ENCODE results near the gene GNB4.

GNB4 gene

DNA sequence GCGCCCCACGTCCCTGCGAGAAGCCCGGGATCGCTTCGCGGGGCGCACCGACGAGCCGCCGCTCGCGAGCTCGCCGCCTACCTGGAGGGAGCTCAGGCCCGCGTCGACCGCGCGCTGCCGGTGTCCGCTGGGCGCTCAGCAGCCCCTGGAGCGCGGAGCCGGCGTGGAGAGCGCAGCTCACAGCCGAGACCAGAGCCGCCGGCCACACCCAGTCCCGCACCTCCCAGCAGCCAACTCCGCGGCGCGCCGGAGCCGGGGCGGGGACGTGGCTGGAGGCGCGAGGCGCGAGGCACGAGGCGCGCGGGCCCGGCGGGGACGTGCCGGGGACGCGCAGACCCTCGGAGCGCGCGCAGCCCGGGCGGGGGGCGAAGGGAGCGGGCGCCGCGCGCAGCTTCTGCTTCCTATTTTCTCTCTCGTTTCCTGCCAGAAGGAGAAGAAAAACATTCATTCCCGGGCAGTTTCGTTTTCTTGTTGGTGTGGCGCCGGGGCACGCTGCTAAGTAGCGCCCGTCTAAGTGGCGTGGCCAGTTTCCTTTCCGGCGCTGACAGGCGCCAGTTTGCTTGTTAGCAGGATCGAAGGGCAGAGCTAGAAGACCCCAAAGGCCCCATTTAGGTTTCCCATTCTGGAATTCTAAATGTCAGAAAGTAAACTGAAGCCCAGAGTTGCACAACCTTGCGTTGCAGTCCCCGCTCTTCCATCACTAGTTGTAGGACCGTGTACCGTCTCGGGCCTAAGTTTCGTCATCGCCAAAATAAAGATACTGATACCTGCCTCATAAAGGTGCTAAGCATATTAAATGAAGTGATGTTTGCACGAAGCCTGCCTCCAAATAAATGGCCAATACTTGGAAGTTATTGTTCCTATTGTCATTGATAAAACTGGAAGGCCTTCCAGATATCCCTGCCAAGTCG lies at the start of gene GNB4:
GNB4 (minus strand) TSS at position 206 of the 911 bp plus-strand sequence. CDS start 25,270 bp downstream, outside the sequence.
- peak; percentile 73 for DNase-seq

GRCh38 chr3:179495483-179495882 lies 44.2 kb upstream of the GNB4 start:
- DNase-seq, result no peak

DNA sequence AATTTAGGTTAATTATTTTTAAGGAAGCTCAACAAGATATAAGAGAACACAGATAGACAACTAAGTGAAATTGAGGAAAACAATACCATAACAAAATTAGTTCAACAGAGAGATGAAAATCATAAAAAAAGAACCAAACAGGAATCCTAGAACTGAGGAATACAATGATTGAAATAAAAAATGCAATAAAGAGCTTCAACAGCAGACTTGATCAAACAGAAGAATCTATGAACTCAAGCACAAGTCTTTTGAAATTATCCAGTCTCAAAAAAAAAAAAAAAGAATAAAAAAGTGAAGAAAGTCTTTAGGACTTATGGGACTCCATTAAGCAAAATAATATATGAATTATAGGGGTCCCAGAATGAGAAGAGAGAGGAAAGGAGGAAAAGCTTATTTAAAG lies 42.0 kb upstream of the GNB4 start:
- DNase-seq, result no peak

- DNase-seq, result no peak
These were observed 36.9 kb upstream of the GNB4 start for GRCh38 chr3:179488213-179488612.

- DNase-seq, result no peak
These were observed 35.5 kb upstream of the GNB4 start for GRCh38 chr3:179486806-179487205.

- DNase-seq, result no peak
These were observed 31.6 kb upstream of the GNB4 start for GRCh38 chr3:179482857-179483256.

DNA sequence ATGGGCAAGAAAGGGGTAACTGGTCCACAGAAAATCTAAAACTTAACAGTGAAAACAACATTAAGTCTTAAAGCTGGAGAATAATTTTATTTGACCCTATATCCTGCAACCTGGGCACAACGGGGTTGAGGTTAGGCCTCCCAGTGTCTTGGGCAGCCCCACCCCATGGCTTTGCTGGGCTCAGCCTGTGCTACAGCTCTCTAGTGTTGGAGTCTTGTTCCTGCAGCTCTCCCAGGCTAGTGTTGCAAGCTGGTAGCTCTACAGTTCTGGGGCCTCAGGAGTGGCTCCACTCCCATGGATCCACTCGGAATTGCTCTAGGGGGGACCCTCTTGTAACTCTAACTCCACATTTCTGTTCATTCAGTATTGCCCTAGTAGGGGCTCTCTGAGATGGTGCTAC lies 24.9 kb upstream of the GNB4 start:
- DNase-seq, result no peak

- no peak for DNase-seq
These were observed 23.2 kb upstream of the GNB4 start for GRCh38 chr3:179474480-179474879.

DNA sequence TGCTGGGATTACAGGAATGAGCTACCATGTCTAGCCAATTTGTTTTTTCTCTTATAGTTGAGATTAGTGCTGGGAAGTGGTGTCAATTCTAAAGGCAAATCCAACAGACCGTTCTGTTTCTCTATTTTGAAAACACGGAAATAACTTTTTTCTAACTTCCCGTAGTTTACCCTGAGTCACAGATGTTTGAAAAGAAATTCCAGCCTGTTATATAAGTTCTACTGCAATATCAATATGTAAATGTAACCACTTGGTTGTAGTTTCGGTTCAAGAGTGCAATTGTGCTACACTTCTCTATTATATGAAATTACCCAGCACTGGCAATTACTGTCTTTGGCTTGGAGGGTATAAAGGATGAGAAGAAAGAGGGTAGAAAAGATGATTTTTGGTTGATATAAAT lies 22.3 kb upstream of the GNB4 start:
- no peak for DNase-seq

- DNase-seq, result no peak
These were observed 13.2 kb upstream of the GNB4 start for GRCh38 chr3:179464323-179465092.

GRCh38 chr3:179463319-179463718 lies 12.0 kb upstream of the GNB4 start:
- no peak for DNase-seq

- DNase-seq, result no peak
These were observed 9.0 kb upstream of the GNB4 start for GRCh38 chr3:179460260-179460659.

- DNase-seq, result no peak
These were observed 4.7 kb upstream of the GNB4 start for GRCh38 chr3:179455954-179456353.

GRCh38 chr3:179454887-179455286 lies 3.6 kb upstream of the GNB4 start:
- no peak for DNase-seq

GRCh38 chr3:179453967-179454366 lies 2.7 kb upstream of the GNB4 start:
- DNase-seq, result no peak

DNA sequence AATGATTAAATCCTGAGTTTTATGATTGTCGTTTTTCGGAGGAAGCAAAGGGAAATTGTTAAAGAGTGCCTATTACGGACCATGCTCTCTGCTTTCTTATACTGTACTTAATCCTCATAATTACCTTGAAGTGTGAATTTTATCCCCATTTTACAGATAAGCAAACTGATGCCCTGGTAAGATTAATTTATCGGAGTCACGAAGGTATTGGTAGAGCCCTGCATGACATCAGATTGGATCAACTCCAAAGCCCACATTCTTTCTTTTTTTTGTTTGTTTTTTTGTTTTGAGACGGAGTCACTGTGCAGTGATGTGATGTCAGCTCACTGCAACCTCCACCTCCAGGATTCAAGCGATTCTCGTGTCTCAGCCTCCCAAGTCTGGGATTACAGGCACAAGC lies 1.6 kb upstream of the GNB4 start:
- no peak for DNase-seq

GRCh38 chr3:179452176-179452564 lies 900 bp upstream of the GNB4 start:
- no peak for DNase-seq

- DNase-seq, result peak; percentile 52
These were observed 387 bp downstream of the GNB4 start for GRCh38 chr3:179450901-179451264.

DNA sequence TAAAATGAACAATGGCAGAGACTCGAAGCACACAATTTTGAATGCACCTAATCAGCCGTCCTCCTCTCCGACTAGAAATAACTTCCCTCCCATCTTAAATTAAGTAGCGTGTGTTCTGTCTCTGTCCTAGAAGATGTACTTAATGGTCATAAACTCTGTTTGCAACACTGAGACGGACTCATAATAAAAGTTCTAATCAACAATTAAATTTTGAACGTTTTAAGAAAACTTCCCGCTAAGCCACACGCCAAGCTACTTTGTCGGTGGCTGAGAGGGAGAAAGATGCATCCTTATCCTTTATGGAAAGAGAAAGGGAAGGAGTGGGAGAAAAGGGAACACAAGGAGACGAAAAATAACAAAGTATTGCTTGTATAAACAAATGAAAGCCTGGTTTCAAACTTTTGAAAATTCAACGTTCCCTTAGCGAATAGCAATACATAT lies 989 bp downstream of the GNB4 start:
- no peak for DNase-seq

- DNase-seq, result no peak
These were observed 1.6 kb downstream of the GNB4 start for GRCh38 chr3:179449636-179450035.

- DNase-seq, result no peak
These were observed 4.0 kb downstream of the GNB4 start for GRCh38 chr3:179447251-179447650.

GRCh38 chr3:179446501-179446900 lies 4.8 kb downstream of the GNB4 start:
- no peak for DNase-seq

GRCh38 chr3:179438841-179439240 lies 12.4 kb downstream of the GNB4 start:
- DNase-seq, result no peak

DNA sequence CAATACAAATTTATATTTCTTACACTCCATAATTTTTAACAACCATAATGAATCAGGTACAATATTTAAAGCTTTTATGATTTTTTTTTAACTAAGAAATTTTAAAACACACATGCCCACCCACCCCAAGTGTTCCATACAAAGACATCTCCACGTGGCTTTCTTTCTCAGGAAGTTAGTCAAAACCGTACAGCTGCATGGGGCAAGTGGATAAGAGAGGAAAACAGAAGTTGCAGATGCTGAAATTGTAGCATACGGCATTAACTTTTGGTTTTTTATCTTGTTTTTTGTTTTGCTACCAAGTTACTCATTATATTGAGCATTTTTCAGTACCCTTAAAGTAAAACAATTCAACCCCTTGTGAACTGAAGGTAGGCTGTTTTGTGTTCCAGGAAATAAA lies 14.8 kb downstream of the GNB4 start:
- no peak for DNase-seq

Data from T1000 (cell line).